Measurements from ENCODE around the gene SLC34A1. TPM values are rescaled to one million over a fixed set of nuclear protein-coding genes. Genes with fewer than 3 reads are reported as not detected.
A peak's percentile ranks its signal among the peaks of the same experiment; 100 is the strongest.

SLC34A1 gene
- total RNA-seq, 6 experiments from 2014 or later = 0.12 to 5.3 (median 1.6) TPM; not detected in 1

GRCh38 chr5:177442066-177442826 lies 58.0 kb downstream of the SLC34A1 start:
- intact Hi-C loops (cut with DNase I) = no loop called here
- H3K27me3 ChIP-seq = no peaks in the 10 kb centered on the region
- no peak for ATAC-seq
- H3K36me3 ChIP-seq = peaks cover 0 to 2% (median 0%) of the 10 kb centered on the region in 4 donors
- peak in 1 of 3 donors; percentile 45 for DNase-seq
- peaks cover 0 to 9% (median 0%) of the 10 kb centered on the region in 4 donors for H3K4me1 ChIP-seq
- WGBS (ENCODE audit: insufficient coverage, low coverage, low lambda C conversion rate, missing lambda C conversion rate) = 96% methylated on average over 9 of the region's 20 CpGs
- TF ChIP-seq CTCF (IDR thresholded peaks at IDR 0.05) = no peak
- H3K27ac ChIP-seq = no peak overlapping the region
- no peaks in the 10 kb centered on the region for H3K9me3 ChIP-seq
- H3K4me3 ChIP-seq = no peak overlapping the region

DNA sequence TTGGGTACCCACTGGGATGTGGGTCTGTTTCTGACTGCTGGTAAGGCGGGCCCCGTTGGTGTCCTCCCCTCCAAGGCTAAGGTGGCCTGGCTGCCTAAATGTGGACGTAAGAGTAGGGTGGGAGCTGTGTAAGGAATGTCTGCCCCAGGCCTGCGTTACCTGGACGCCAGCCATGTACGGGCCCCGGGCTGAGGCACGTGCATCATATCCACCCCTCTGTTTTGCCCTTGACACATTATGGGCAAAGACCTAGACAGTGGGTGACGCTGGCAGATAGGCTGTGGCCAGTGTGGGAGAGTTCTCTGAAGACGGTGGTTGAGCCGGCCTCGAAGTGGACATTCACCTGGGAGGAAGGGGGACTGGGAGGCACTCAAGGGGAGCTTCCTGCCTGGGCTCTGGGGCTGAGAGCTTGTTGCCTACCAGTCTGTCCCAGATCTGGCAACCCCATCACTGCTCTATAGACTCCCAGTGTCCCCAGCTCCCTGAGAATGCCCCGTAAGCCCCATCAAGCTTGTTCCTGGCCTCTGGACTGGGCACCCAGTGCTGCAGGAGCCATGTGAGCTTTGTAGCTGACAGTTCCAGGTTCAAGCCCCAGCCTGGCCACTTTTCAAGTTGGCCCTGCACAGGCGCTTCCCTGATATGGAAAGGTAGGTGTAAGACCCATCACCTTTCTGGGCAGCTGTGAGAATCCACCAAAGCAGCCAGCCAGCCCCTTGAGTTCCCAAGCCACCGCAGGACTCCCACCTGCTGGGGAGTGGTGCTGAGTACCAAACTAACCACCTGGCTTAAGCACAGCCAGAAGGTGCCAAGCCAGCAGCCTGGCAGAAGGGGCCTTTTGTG lies 59.1 kb downstream of the SLC34A1 start:
- Histone ChIP-seq H3K4me1 (peaks cover 0 to 18% (median 1%) of the 10 kb centered on the region in 4 donors), H3K27me3 (no peaks in the 10 kb centered on the region), H3K27ac (no peak overlapping the region), H3K4me3 (no peak overlapping the region), H3K9me3 (no peaks in the 10 kb centered on the region), H3K36me3 (no peaks in the 10 kb centered on the region)
- ATAC-seq (no peak), DNase-seq (peak in 1 of 3 donors; percentile 45)
- 100% methylated on average over 1 of the region's 15 CpGs for WGBS (ENCODE audit: insufficient coverage, low coverage, low lambda C conversion rate, missing lambda C conversion rate)
- intact Hi-C loops (cut with DNase I) = no loop called here
- TF ChIP-seq POLR2A (IDR thresholded peaks at IDR 0.05) (no peak), CTCF (IDR thresholded peaks at IDR 0.05) (no peak)

- Histone ChIP-seq H3K4me1 (peaks cover 0 to 18% (median 1%) of the 10 kb centered on the region in 4 donors), H3K36me3 (no peaks in the 10 kb centered on the region), H3K4me3 (no peak overlapping the region), H3K9me3 (no peaks in the 10 kb centered on the region), H3K27ac (no peak overlapping the region), H3K27me3 (no peaks in the 10 kb centered on the region)
- no peak for DNase-seq
- WGBS (ENCODE audit: insufficient coverage, low coverage, low lambda C conversion rate, missing lambda C conversion rate) = 56% methylated on average over 3 of the region's 7 CpGs
- no peak for ATAC-seq
- intact Hi-C loops (cut with DNase I) = no loop called here
- no peak for TF ChIP-seq CTCF (IDR thresholded peaks at IDR 0.05)
These were observed 60.1 kb downstream of the SLC34A1 start for GRCh38 chr5:177444106-177445051.
